Inflammatory macrophage treated with lipopolysaccharide for 4 hours (primary cell): Measurements from ENCODE around the gene C3orf49.
A peak's percentile ranks its signal among the peaks of the same experiment; 100 is the strongest.

ENCODE experiments used
- DNase-seq: peaks from one replicate; pipeline ENCODE4 v3.0.0-alpha.2; 2020

The C3orf49 gene

DNA sequence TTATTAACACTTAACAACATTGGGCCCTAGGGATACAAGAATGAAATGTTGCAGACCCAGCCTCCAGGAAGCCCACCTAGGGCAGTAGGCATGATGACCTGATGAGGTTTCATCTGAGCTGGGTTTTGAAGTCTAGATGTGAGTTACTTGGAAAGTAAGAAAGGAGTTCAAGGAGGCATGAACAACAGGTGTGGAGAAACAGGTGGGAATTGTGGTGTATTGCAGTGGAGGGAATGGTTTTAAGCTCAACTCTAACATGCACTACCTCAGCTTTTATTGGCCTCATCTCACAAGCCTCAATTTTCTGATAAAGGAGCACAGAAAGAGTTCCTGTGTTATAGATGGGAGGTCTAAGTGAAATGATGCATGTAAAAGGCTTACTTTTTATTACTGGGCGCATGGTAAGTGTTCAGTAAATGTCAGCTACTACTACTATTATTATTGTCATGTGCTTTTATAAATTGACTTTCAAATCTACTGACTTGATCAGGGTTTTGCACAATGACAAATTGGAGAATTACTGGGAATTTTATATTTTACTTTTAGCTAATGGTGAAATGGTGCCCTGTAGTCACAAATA is 73.8 kb downstream of the C3orf49 start:
- no peak for DNase-seq

DNA sequence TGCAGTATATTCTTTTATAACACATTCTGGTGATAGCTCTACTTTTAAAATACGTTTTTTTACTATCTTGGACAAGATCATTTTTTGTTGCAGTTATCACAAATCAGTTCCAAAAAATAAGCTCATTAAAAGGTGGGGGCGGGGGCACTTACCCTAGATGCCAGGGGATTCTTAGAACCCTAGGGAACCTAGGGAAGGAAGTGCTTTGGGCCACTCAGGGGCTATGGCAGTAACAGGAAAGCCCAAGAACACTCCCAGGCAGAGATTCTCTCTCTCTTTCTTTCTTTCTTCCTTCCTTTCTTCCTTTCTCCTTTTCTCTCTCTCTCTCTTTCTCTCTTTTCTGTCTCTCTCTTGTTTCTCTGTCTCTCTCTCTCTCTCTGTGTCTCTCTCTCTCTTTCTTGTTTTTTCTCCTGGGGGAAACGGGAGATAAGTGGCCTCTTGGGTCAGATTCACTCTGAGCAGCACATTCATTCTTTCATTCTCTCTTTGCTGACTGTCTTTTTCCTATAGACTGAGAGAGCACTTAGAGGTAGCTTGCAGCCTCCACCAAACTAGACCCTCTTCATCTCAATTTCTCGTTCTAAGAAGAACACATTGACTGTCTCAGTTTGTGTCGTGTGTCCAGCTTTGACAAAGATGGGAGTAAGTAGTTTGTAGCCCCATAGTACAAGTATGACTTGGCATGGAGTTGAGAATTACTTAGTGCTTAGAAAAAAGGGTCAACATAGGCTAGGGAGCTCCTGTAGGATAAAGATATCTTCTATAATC is 76.5 kb downstream of the C3orf49 start:
- DNase-seq, result no peak

DNA sequence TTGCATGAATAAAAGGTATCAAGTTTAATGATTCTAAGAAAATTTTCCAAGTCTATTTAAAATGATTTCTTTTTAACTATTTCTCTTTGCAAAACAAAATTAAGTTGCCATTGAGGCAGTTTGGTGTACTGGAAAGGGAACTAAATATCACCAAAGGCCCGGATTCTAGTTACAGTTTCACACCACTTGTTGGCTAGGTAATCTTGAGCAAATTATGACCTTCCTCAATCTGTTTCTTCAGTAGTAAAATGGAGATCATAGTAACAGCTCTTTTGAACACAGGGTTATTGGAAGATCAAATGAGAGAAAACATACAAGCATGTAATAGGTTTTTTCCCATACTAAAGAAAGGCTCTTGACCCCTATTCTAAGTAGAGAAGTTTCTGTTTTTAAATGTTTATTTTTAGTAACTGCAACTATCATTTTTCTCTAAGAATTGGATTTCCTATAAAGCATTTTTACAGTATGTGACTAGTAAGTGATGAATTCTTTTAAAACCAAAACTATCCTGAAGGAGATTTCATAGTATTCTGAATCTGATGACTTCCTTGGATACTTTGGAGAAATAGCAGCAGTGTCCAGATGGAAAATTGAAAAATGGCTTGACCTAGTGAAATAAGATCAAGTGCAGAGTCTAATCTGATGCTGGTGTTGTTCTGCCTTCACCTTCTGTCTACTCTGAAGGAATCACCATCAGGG is 77.4 kb downstream of the C3orf49 start:
- DNase-seq, result peak; percentile 51
